Vagina (tissue), 2 donors: Measurements from ENCODE around the gene ADARB1.

ENCODE experiments used
- POLR2A ChIP-seq, 2 donors: fragments of 450-650 bp; IDR thresholded peaks; one replicate each; pipeline ENCODE4 v1.6.1; 2017; ENCODE audit warnings: antibody characterized with exemption in 2 of 2, mild to moderate bottlenecking in 2 of 2, moderate library complexity in 2 of 2
- POLR2AphosphoS5 ChIP-seq, 2 donors: sonication (generic); formaldehyde crosslinking; IDR thresholded peaks; one replicate each; pipeline ENCODE4 v1.9.0; 2017; ENCODE audit warnings: antibody characterized with exemption in 2 of 2, mild to moderate bottlenecking in 2 of 2, low read depth in 1 of 2; ENCODE audit not compliant: insufficient read depth in 1 of 2
- TF ChIP-seq, protein P1 (sequence below), 3 experiments: fragments of 450-650 bp in 2 of 3; fragments of 200-600 bp in 1 of 3; sonication (generic) in 1 of 3; IDR thresholded peaks; one replicate each; pipeline ENCODE4 v1.5.1; 2017 to 2019; ENCODE audit warnings: antibody characterized with exemption in 3 of 3, mild to moderate bottlenecking in 2 of 3, moderate library complexity in 2 of 3

DNA sequence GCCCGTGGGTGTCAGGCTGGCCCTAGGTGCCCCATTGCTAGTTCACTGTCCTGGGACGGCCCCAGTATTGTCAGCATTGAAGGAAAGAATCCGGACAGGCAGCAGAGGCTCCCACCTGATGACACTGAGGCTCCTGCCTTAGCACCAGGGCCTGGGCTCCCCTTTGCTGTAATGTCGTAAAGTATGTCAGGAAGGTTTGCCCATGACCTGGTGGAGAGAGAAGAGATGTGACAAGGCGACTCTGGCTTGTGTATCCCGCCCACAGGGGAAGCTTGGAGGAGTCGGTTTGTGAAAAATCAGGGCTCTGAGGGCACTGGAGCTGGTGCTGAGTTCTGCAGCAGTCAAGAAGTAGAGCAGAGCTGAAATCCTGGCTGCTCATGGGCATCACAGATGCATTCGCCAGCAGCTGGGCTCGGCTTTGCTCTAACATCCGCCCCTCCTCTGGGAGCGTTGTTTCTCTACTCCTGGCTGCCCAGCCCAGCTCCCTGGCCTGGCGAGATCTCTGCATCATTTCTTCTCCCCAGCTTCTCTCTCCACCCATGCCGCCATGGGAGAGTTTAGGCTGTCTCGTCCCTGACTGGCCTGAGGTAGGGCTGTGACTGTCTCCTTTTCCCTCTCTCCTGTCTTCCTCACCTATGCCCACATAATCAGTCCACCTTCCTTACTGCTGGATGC is 74.1 kb downstream of the ADARB1 start:
- no peak for TF ChIP-seq POLR2A (IDR thresholded peaks at IDR 0.05)
- TF ChIP-seq, protein P1, sequence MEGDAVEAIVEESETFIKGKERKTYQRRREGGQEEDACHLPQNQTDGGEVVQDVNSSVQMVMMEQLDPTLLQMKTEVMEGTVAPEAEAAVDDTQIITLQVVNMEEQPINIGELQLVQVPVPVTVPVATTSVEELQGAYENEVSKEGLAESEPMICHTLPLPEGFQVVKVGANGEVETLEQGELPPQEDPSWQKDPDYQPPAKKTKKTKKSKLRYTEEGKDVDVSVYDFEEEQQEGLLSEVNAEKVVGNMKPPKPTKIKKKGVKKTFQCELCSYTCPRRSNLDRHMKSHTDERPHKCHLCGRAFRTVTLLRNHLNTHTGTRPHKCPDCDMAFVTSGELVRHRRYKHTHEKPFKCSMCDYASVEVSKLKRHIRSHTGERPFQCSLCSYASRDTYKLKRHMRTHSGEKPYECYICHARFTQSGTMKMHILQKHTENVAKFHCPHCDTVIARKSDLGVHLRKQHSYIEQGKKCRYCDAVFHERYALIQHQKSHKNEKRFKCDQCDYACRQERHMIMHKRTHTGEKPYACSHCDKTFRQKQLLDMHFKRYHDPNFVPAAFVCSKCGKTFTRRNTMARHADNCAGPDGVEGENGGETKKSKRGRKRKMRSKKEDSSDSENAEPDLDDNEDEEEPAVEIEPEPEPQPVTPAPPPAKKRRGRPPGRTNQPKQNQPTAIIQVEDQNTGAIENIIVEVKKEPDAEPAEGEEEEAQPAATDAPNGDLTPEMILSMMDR (IDR thresholded peaks at IDR 0.05): no peak
- TF ChIP-seq POLR2AphosphoS5 (IDR thresholded peaks at IDR 0.05; ENCODE audit: insufficient read depth in 1 of 2, low read depth in 1 of 2): no peak
